Measurements from ENCODE around the gene HTR2B.

HTR2B gene

DNA sequence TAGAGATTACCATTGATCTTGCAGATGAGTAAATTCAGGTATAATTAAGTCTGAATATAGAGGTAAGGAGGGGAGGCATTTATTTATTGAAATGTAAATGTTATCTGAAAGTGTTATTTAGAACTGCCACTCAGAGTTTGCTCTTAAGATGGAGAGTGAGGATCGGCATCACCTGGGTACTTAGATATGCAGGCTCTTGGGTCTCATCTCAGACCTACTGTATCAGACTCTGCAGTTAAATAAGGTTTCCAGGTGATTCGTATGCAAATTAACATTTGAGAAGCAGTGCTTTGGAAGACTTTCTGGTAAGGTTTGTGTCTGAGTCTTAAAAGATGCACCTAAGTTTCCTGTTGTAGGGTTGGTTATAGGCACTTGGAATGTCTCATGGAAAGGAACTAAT, 9.2 kb downstream of the HTR2B start:
- Histone ChIP-seq H3K79me1 (ENCODE audit: low read length) (no peaks in the 10 kb centered on the region), H4K8ac (ENCODE audit: low read depth, low read length) (no peak overlapping the region), H3K23ac (ENCODE audit: low read length) (no peak overlapping the region), H3K4me2 (ENCODE audit: low read length) (no peak overlapping the region), H3K18ac (ENCODE audit: low read length) (no peak overlapping the region), H3K79me2 (ENCODE audit: control insufficient read depth, insufficient read depth, low read length, poor library complexity) (no peaks in the 10 kb centered on the region), H2AFZ (ENCODE audit: insufficient read depth, low read length, poor library complexity) (no peak overlapping the region), H3K4me1 (ENCODE audit: control insufficient read depth in 1 of 2, insufficient read depth in 2 of 2, low read length in 2 of 2) (no peaks in the 10 kb centered on the region), H3K36me3 (ENCODE audit: control insufficient read depth in 1 of 2, insufficient read depth in 2 of 2, low read length in 2 of 2) (peaks cover 2 to 4% of the 10 kb centered on the region in 2 experiments), H2BK5ac (ENCODE audit: low read depth, low read length, poor library complexity) (no peak overlapping the region), H2BK120ac (ENCODE audit: insufficient read depth, low read length, poor library complexity) (no peak overlapping the region), H3K27me3 (ENCODE audit: insufficient read depth, low read length) (no peaks in the 10 kb centered on the region), H2BK12ac (ENCODE audit: low read length) (no peak overlapping the region), H3K4me3 (ENCODE audit: low read depth, low read length) (no peak overlapping the region), H3K4ac (ENCODE audit: low read depth, low read length) (no peak overlapping the region), H4K91ac (ENCODE audit: low read depth, low read length) (no peak overlapping the region), H4K12ac (ENCODE audit: low read depth, low read length) (no peak overlapping the region), H2AK5ac (ENCODE audit: low read length) (no peak overlapping the region), H3K14ac (ENCODE audit: low read length) (no peak overlapping the region), H3K27ac (ENCODE audit: low read depth, low read length) (no peak overlapping the region), H3K9ac (ENCODE audit: low read length) (no peak overlapping the region), H3K9me3 (ENCODE audit: insufficient read depth, low read depth, low read length) (no peaks in the 10 kb centered on the region)
- WGBS (ENCODE audit: extremely low coverage, insufficient coverage, insufficient read length) = no CpG with 5 or more reads among the region's 2 CpGs
- DNase-seq = no peak

DNA sequence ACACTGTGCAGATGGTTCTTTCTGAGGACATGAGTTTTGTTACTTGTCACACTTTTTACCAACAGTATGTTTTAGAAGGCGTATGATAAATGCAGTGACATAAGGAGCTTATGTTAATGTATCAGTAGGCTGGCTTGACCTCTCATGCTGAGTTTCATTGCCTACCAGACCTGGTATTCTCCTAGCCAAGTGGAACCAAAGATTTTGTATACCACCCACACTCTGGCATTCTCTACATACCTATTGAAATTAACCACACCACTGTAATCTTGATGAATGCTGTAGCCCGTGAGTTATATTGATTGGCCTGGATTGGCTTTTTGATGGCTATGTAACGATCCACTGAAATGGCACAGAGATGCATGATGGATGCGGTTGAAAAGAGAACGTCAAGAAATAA, 11.4 kb downstream of the HTR2B start:
- Histone ChIP-seq H2BK5ac (ENCODE audit: low read depth, low read length, poor library complexity) (no peak overlapping the region), H2BK120ac (ENCODE audit: insufficient read depth, low read length, poor library complexity) (no peak overlapping the region), H3K23ac (ENCODE audit: low read length) (no peak overlapping the region), H4K91ac (ENCODE audit: low read depth, low read length) (no peak overlapping the region), H3K27me3 (ENCODE audit: insufficient read depth, low read length) (no peaks in the 10 kb centered on the region), H3K4me3 (ENCODE audit: low read depth, low read length) (no peak overlapping the region), H2AFZ (ENCODE audit: insufficient read depth, low read length, poor library complexity) (no peak overlapping the region), H3K79me2 (ENCODE audit: control insufficient read depth, insufficient read depth, low read length, poor library complexity) (no peaks in the 10 kb centered on the region), H3K4me2 (ENCODE audit: low read length) (no peak overlapping the region), H3K36me3 (ENCODE audit: control insufficient read depth in 1 of 2, insufficient read depth in 2 of 2, low read length in 2 of 2) (peaks cover 10 to 11% of the 10 kb centered on the region in 2 experiments), H3K4me1 (ENCODE audit: control insufficient read depth in 1 of 2, insufficient read depth in 2 of 2, low read length in 2 of 2) (no peaks in the 10 kb centered on the region), H3K9me3 (ENCODE audit: insufficient read depth, low read depth, low read length) (no peaks in the 10 kb centered on the region), H3K9ac (ENCODE audit: low read length) (no peak overlapping the region), H2BK12ac (ENCODE audit: low read length) (no peak overlapping the region), H4K8ac (ENCODE audit: low read depth, low read length) (no peak overlapping the region), H3K18ac (ENCODE audit: low read length) (no peak overlapping the region), H3K4ac (ENCODE audit: low read depth, low read length) (no peak overlapping the region), H4K12ac (ENCODE audit: low read depth, low read length) (no peak overlapping the region), H3K27ac (ENCODE audit: low read depth, low read length) (no peak overlapping the region), H3K79me1 (ENCODE audit: low read length) (no peaks in the 10 kb centered on the region), H3K14ac (ENCODE audit: low read length) (no peak overlapping the region), H2AK5ac (ENCODE audit: low read length) (no peak overlapping the region)
- DNase-seq = no peak
- no CpG with 5 or more reads among the region's 5 CpGs for WGBS (ENCODE audit: extremely low coverage, insufficient coverage, insufficient read length)

GRCh38 chr2:231111987-231112386, 12.9 kb downstream of the HTR2B start:
- H4K12ac ChIP-seq (ENCODE audit: low read depth, low read length) = no peak overlapping the region
- H3K27me3 ChIP-seq (ENCODE audit: insufficient read depth, low read length) = no peaks in the 10 kb centered on the region
- no CpG with 5 or more reads among the region's 1 CpG for WGBS (ENCODE audit: extremely low coverage, insufficient coverage, insufficient read length)

GRCh38 chr2:231110551-231110950, 14.3 kb downstream of the HTR2B start:
- no peak overlapping the region for H3K9ac ChIP-seq (ENCODE audit: low read length)
- no peaks in the 10 kb centered on the region for H3K79me1 ChIP-seq (ENCODE audit: low read length)
- no peak overlapping the region for H3K23ac ChIP-seq (ENCODE audit: low read length)
- no peak overlapping the region for H3K4ac ChIP-seq (ENCODE audit: low read depth, low read length)
- DNase-seq = no peak
- WGBS (ENCODE audit: extremely low coverage, insufficient coverage, insufficient read length) = no CpG with 5 or more reads among the region's 1 CpG
- H4K12ac ChIP-seq (ENCODE audit: low read depth, low read length) = no peak overlapping the region
- no peak overlapping the region for H2BK5ac ChIP-seq (ENCODE audit: low read depth, low read length, poor library complexity)
- no peak overlapping the region for H2BK120ac ChIP-seq (ENCODE audit: insufficient read depth, low read length, poor library complexity)
- no peak overlapping the region for H2BK12ac ChIP-seq (ENCODE audit: low read length)
- H3K4me1 ChIP-seq (ENCODE audit: control insufficient read depth in 1 of 2, insufficient read depth in 2 of 2, low read length in 2 of 2) = no peaks in the 10 kb centered on the region
- no peaks in the 10 kb centered on the region for H3K9me3 ChIP-seq (ENCODE audit: insufficient read depth, low read depth, low read length)
- H3K4me3 ChIP-seq (ENCODE audit: low read depth, low read length) = no peak overlapping the region
- no peak overlapping the region for H4K8ac ChIP-seq (ENCODE audit: low read depth, low read length)
- H3K36me3 ChIP-seq (ENCODE audit: control insufficient read depth in 1 of 2, insufficient read depth in 2 of 2, low read length in 2 of 2) = peaks cover 10 to 12% of the 10 kb centered on the region in 2 experiments
- no peak overlapping the region for H3K18ac ChIP-seq (ENCODE audit: low read length)
- no peaks in the 10 kb centered on the region for H3K79me2 ChIP-seq (ENCODE audit: control insufficient read depth, insufficient read depth, low read length, poor library complexity)
- H2AFZ ChIP-seq (ENCODE audit: insufficient read depth, low read length, poor library complexity) = no peak overlapping the region
- H3K4me2 ChIP-seq (ENCODE audit: low read length) = no peak overlapping the region
- H3K27me3 ChIP-seq (ENCODE audit: insufficient read depth, low read length) = no peaks in the 10 kb centered on the region
- no peak overlapping the region for H3K14ac ChIP-seq (ENCODE audit: low read length)
- H3K27ac ChIP-seq (ENCODE audit: low read depth, low read length) = no peak overlapping the region
- H2AK5ac ChIP-seq (ENCODE audit: low read length) = no peak overlapping the region
- no peak overlapping the region for H4K91ac ChIP-seq (ENCODE audit: low read depth, low read length)

More at GRCh38 chr2:231111987-231112386, 12.9 kb downstream of the HTR2B start:
- H3K9ac ChIP-seq (ENCODE audit: low read length) = no peak overlapping the region
- no peak overlapping the region for H3K14ac ChIP-seq (ENCODE audit: low read length)
- H3K79me1 ChIP-seq (ENCODE audit: low read length) = no peaks in the 10 kb centered on the region
- no peak for DNase-seq
- no peak overlapping the region for H3K27ac ChIP-seq (ENCODE audit: low read depth, low read length)
- H3K36me3 ChIP-seq (ENCODE audit: control insufficient read depth in 1 of 2, insufficient read depth in 2 of 2, low read length in 2 of 2) = peaks cover 10 to 12% of the 10 kb centered on the region in 2 experiments
- H2AFZ ChIP-seq (ENCODE audit: insufficient read depth, low read length, poor library complexity) = no peak overlapping the region
- H4K8ac ChIP-seq (ENCODE audit: low read depth, low read length) = no peak overlapping the region
- no peak overlapping the region for H3K4ac ChIP-seq (ENCODE audit: low read depth, low read length)
- H3K18ac ChIP-seq (ENCODE audit: low read length) = no peak overlapping the region
- no peak overlapping the region for H3K4me3 ChIP-seq (ENCODE audit: low read depth, low read length)
- H2AK5ac ChIP-seq (ENCODE audit: low read length) = no peak overlapping the region
- no peak overlapping the region for H2BK5ac ChIP-seq (ENCODE audit: low read depth, low read length, poor library complexity)
- H3K9me3 ChIP-seq (ENCODE audit: insufficient read depth, low read depth, low read length) = no peaks in the 10 kb centered on the region
- no peak overlapping the region for H2BK120ac ChIP-seq (ENCODE audit: insufficient read depth, low read length, poor library complexity)
- H3K4me2 ChIP-seq (ENCODE audit: low read length) = no peak overlapping the region
- H3K23ac ChIP-seq (ENCODE audit: low read length) = no peak overlapping the region
- no peak overlapping the region for H2BK12ac ChIP-seq (ENCODE audit: low read length)
- H3K79me2 ChIP-seq (ENCODE audit: control insufficient read depth, insufficient read depth, low read length, poor library complexity) = no peaks in the 10 kb centered on the region
- no peak overlapping the region for H4K91ac ChIP-seq (ENCODE audit: low read depth, low read length)
- H3K4me1 ChIP-seq (ENCODE audit: control insufficient read depth in 1 of 2, insufficient read depth in 2 of 2, low read length in 2 of 2) = no peaks in the 10 kb centered on the region
